ENCODE measurements around the gene ANO6. TPM values are rescaled to one million over a fixed set of nuclear protein-coding genes. Genes with fewer than 3 reads are reported as not detected.
A peak's percentile ranks its signal among the peaks of the same experiment; 100 is the strongest.

Gene ANO6
- total and polyA plus RNA-seq, 12 donors = 8.9 to 52.2 (median 40.9) TPM

DNA sequence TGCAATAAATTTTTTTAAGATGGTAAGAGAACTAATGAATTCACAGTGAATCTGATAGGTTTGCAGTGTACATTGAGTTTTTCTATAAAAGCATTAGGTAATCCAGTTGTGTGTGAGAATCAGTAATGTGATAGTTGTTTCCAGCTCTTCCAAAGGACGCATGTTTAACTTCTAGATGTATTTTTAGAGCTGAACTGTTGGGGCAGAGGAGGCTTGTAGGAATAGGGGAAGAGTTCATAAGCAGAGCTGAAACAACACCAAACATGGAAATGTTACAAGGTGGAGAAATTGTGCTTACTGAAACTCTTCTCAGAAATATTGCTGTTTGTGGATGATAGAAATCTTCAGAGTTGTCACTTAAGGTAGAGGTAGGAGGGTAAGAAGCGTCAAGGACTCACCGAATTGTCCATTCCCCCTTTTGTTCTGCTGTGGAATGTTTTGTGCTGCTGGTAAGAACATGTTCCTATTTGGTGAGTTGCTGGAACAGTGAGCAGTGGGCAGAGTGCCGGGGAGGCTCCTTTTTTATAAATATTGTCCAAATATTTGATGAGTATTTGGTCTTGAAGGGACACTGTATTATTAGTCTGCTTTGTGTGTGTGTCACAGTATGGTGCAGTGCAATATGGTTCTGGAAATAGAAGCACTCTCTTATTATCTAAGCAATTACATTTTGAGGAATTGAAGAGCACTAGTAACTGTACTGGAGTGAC lies 76.7 kb downstream of the ANO6 start:
- peaks cover 0 to 54% (median 17%) of the 10 kb centered on the region in 9 donors for H3K4me1 ChIP-seq

DNA sequence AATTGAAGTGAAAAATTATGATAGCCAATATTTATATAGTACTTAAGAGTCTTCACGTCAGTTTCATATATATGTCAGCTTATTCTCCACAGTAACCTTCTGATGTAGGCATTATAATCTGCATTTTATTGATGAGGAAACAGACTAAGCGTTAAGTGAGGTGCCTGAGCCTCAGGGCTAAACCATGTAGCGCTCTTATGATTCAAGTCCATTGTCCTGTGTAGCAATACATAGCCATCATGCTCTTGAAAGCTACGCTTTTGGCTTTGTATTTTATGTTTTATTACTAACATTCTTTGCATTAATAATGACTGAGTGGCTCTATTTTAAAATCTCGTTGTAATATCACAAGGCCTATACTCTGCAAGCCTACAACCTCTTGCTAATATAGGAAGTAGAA lies 79.0 kb downstream of the ANO6 start:
- ATAC-seq = no peak
- Histone ChIP-seq H3K4me3 (no peak overlapping the region), H3K36me3 (no peaks in the 10 kb centered on the region), H3K4me1 (peaks cover 0 to 76% (median 38%) of the 10 kb centered on the region in 9 donors), H3K9me3 (no peaks in the 10 kb centered on the region), H3K27ac (no peak overlapping the region), H3K27me3 (no peaks in the 10 kb centered on the region)
- DNase-seq = no peak
- 93 to 96% methylated on average over 5 of the region's 5 CpGs for WGBS, 2 donors
- TF ChIP-seq, protein P1, sequence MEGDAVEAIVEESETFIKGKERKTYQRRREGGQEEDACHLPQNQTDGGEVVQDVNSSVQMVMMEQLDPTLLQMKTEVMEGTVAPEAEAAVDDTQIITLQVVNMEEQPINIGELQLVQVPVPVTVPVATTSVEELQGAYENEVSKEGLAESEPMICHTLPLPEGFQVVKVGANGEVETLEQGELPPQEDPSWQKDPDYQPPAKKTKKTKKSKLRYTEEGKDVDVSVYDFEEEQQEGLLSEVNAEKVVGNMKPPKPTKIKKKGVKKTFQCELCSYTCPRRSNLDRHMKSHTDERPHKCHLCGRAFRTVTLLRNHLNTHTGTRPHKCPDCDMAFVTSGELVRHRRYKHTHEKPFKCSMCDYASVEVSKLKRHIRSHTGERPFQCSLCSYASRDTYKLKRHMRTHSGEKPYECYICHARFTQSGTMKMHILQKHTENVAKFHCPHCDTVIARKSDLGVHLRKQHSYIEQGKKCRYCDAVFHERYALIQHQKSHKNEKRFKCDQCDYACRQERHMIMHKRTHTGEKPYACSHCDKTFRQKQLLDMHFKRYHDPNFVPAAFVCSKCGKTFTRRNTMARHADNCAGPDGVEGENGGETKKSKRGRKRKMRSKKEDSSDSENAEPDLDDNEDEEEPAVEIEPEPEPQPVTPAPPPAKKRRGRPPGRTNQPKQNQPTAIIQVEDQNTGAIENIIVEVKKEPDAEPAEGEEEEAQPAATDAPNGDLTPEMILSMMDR (IDR thresholded peaks at IDR 0.05) = no peak
- intact Hi-C loops (cut with DNase I) = no loop called here

More for the DNA sequence above, 76.7 kb downstream of the ANO6 start:
- ATAC-seq (peak; percentile 70 to 92 (median 82)), DNase-seq (no peak)
- Histone ChIP-seq H3K36me3 (no peaks in the 10 kb centered on the region), H3K9me3 (no peaks in the 10 kb centered on the region), H3K27ac (peak overlapping the region; percentile 66 to 88 (median 80)), H3K27me3 (no peaks in the 10 kb centered on the region), H3K4me3 (peak overlapping the region in 8 of 10 donors; percentile 8 to 41 (median 34))
- TF ChIP-seq, protein P1 (IDR thresholded peaks at IDR 0.05) = no peak
- intact Hi-C loops (cut with DNase I) = no loop called here
- WGBS, 2 donors = 37 to 53% methylated on average over 4 of the region's 4 CpGs

GRCh38 chr12:45296046-45296586 lies 80.2 kb downstream of the ANO6 start:
- Histone ChIP-seq H3K27ac (peak overlapping the region in 1 of 10 donors; percentile 0), H3K36me3 (no peaks in the 10 kb centered on the region), H3K9me3 (no peaks in the 10 kb centered on the region), H3K4me1 (peaks cover 0 to 75% (median 38%) of the 10 kb centered on the region in 9 donors), H3K27me3 (no peaks in the 10 kb centered on the region), H3K4me3 (no peak overlapping the region)
- WGBS, 2 donors = 66 to 69% methylated on average over 7 of the region's 7 CpGs
- ATAC-seq (no peak), DNase-seq (no peak)
- TF ChIP-seq, protein P1 (IDR thresholded peaks at IDR 0.05) = no peak
- intact Hi-C loops (cut with DNase I) = no loop called here

GRCh38 chr12:45298047-45298446 lies 82.2 kb downstream of the ANO6 start:
- 58% methylated on average over 4 of the region's 4 CpGs for WGBS, 2 donors
- TF ChIP-seq, protein P1 (IDR thresholded peaks at IDR 0.05) = no peak
- DNase-seq (no peak), ATAC-seq (no peak)
- Histone ChIP-seq H3K36me3 (no peaks in the 10 kb centered on the region), H3K27ac (peak overlapping the region in 3 of 10 donors; percentile 38 to 54 (median 48)), H3K4me1 (peaks cover 0 to 78% (median 33%) of the 10 kb centered on the region in 9 donors), H3K27me3 (no peaks in the 10 kb centered on the region), H3K9me3 (no peaks in the 10 kb centered on the region), H3K4me3 (no peak overlapping the region)
- intact Hi-C loops (cut with DNase I) = no loop called here

Measured in heart right ventricle (tissue), 16 donors.